Mesothelial cell of epicardium (in vitro differentiated cells): Measurements from ENCODE around the gene MDC1. TPM values are rescaled to one million over a fixed set of nuclear protein-coding genes. Genes with fewer than 3 reads are reported as not detected.
A peak's percentile ranks its signal among the peaks of the same experiment; 100 is the strongest.

Experiments used
- DNase-seq, 2 experiments: peaks; one replicate each; pipeline ENCODE4 v3.0.0; 2021; ENCODE audit warnings: low spot score in 2 of 2; ENCODE audit not compliant: unreplicated experiment in 2 of 2
- H3K27ac Mint-ChIP-seq: 2 replicates; pipeline ENCODE4 v1.8.0; 2021; ENCODE audit warnings: mixed read lengths
- H3K27me3 Mint-ChIP-seq: 2 replicates; pipeline ENCODE4 v1.8.0; 2021; ENCODE audit warnings: low read depth, mixed read lengths
- H3K36me3 Mint-ChIP-seq: 2 replicates; pipeline ENCODE4 v1.8.0; 2021; ENCODE audit warnings: mixed read lengths
- H3K4me1 Mint-ChIP-seq: 2 replicates; pipeline ENCODE4 v1.8.0; 2021; ENCODE audit warnings: mixed read lengths
- H3K4me3 Mint-ChIP-seq: 2 replicates; pipeline ENCODE4 v1.8.0; 2021; ENCODE audit warnings: mild to moderate bottlenecking, moderate library complexity, mixed read lengths
- H3K9me3 Mint-ChIP-seq: 2 replicates; pipeline ENCODE4 v1.8.0; 2021; ENCODE audit warnings: mixed read lengths
- CTCF ChIP-seq: fragments of 200-600 bp; sonication (generic); IDR thresholded peaks from one replicate; pipeline ENCODE4 v1.5.0; 2021; ENCODE audit warnings: antibody characterized with exemption; ENCODE audit not compliant: unreplicated experiment
- total RNA-seq: library from RNA; stranded (reverse); gene quantifications from 3 replicates; pipeline ENCODE4 v1.2.1, GENCODE V29; 2021

MDC1 gene
- total RNA-seq, 1 donor from 2014 or later: 51.9 TPM

- Mint-ChIP-seq H3K9me3 (no peaks in the 10 kb centered on the region), H3K27me3 (no peaks in the 10 kb centered on the region), H3K36me3 (no peaks in the 10 kb centered on the region), H3K4me3 (peak overlapping the region; percentile 89), H3K27ac (peak overlapping the region; percentile 96), H3K4me1 (peaks cover 57% of the 10 kb centered on the region)
- no peak for TF ChIP-seq CTCF
- no peak for DNase-seq
These were observed 27.8 kb downstream of the MDC1 start for GRCh38 chr6:30689022-30689865.

- Mint-ChIP-seq H3K36me3 (no peaks in the 10 kb centered on the region), H3K9me3 (no peaks in the 10 kb centered on the region), H3K27ac (peak overlapping the region; percentile 92), H3K4me1 (peaks cover 63% of the 10 kb centered on the region), H3K27me3 (no peaks in the 10 kb centered on the region), H3K4me3 (peak overlapping the region; percentile 81)
- no peak for TF ChIP-seq CTCF
- no peak for DNase-seq
These were observed 28.5 kb downstream of the MDC1 start for GRCh38 chr6:30688569-30688968.

GRCh38 chr6:30687659-30688431, 29.2 kb downstream of the MDC1 start:
- peaks cover 71% of the 10 kb centered on the region for H3K4me1 Mint-ChIP-seq
- no peak for DNase-seq
- TF ChIP-seq CTCF: no peak
- peak overlapping the region; percentile 81 for H3K4me3 Mint-ChIP-seq
- H3K27ac Mint-ChIP-seq: peak overlapping the region; percentile 92
- no peaks in the 10 kb centered on the region for H3K27me3 Mint-ChIP-seq
- no peaks in the 10 kb centered on the region for H3K9me3 Mint-ChIP-seq
- no peaks in the 10 kb centered on the region for H3K36me3 Mint-ChIP-seq

- Mint-ChIP-seq H3K36me3 (no peaks in the 10 kb centered on the region), H3K4me3 (peak overlapping the region; percentile 81), H3K9me3 (no peaks in the 10 kb centered on the region), H3K27ac (peak overlapping the region; percentile 92), H3K27me3 (no peaks in the 10 kb centered on the region), H3K4me1 (peaks cover 76% of the 10 kb centered on the region)
- no peak for TF ChIP-seq CTCF
- peak; percentile 72 to 82 for DNase-seq
These were observed 30.0 kb downstream of the MDC1 start for GRCh38 chr6:30686908-30687658.

- Mint-ChIP-seq H3K36me3 (no peaks in the 10 kb centered on the region), H3K4me1 (peaks cover 76% of the 10 kb centered on the region), H3K27ac (peak within 1 kb of the TSS; percentile 92), H3K4me3 (peak within 1 kb of the TSS; percentile 81), H3K27me3 (no peaks in the 10 kb centered on the region), H3K9me3 (no peaks in the 10 kb centered on the region)
- no peak for TF ChIP-seq CTCF
- no peak for DNase-seq
These were observed 30.8 kb downstream of the MDC1 start, which contains the start of gene PPP1R18 for GRCh38 chr6:30686009-30686907. Gene PPP1R18, minus strand, starts transcription at chr6:30686645. Its CDS starts 627 bp downstream, at chr6:30686018.
